Breast epithelium (tissue), 3 donors: ENCODE measurements around the gene ERMP1.

Experiments used
- CTCF ChIP-seq, 3 donors: fragments of 450-650 bp; IDR thresholded peaks; one replicate each; pipeline ENCODE4 v1.5.1; 2016 to 2017; ENCODE audit warnings: antibody characterized with exemption in 3 of 3, mild to moderate bottlenecking in 3 of 3, moderate library complexity in 3 of 3
- POLR2A ChIP-seq: fragments of 450-650 bp; IDR thresholded peaks from one replicate; pipeline ENCODE4 v1.6.1; 2016; ENCODE audit warnings: antibody characterized with exemption, mild to moderate bottlenecking, moderate library complexity
- POLR2AphosphoS5 ChIP-seq, 3 donors: sonication (generic); formaldehyde crosslinking; IDR thresholded peaks; one replicate each; pipeline ENCODE4 v1.6.1; 2017; ENCODE audit warnings: antibody characterized with exemption in 3 of 3

GRCh38 chr9:5813824-5814223 is 19.1 kb downstream of the ERMP1 start:
- TF ChIP-seq POLR2A, result no peak
- no peak for TF ChIP-seq CTCF (IDR thresholded peaks at IDR 0.05)
- TF ChIP-seq POLR2AphosphoS5 (IDR thresholded peaks at IDR 0.05), result no peak
